Measurements from ENCODE around the gene PIGV.
A peak's percentile ranks its signal among the peaks of the same experiment; 100 is the strongest.

Gene PIGV

GRCh38 chr1:26783646-26784022 is 4.1 kb upstream of the PIGV start:
- no peaks in the 10 kb centered on the region for H4K20me1 ChIP-seq (ENCODE audit: low read depth, low read length)
- H3K9ac ChIP-seq (ENCODE audit: low read length) = no peak overlapping the region
- TF ChIP-seq EZH2phosphoT487 (conservative IDR thresholded peaks at IDR 0.05; ENCODE audit: low read length) (no peak), CTCF (IDR thresholded peaks at IDR 0.05; ENCODE audit: insufficient read depth, low read length, poor library complexity, severe bottlenecking) (no peak)
- H3K4me3 ChIP-seq (ENCODE audit: insufficient read depth, low read length, poor library complexity, severe bottlenecking) = no peak overlapping the region
- no peaks in the 10 kb centered on the region for H3K9me3 ChIP-seq (ENCODE audit: insufficient read depth, low read length)
- H3K4me2 ChIP-seq (ENCODE audit: low read depth, low read length, poor library complexity, severe bottlenecking) = no peak overlapping the region
- peaks cover 4% of the 10 kb centered on the region; the same call in 1 of the 2 replicates for H3K36me3 ChIP-seq (ENCODE audit: low read length)
- H3K9me2 ChIP-seq (replicated peaks; ENCODE audit: insufficient read depth, low read length) = no peaks in the 10 kb centered on the region
- no peaks in the 10 kb centered on the region; the same call in 1 of the 2 replicates for H3K79me2 ChIP-seq (ENCODE audit: insufficient read depth, low read length)
- peaks cover 68% of the 10 kb centered on the region for H3F3A ChIP-seq (ENCODE audit: insufficient read depth)
- H2AFZ ChIP-seq (ENCODE audit: low read depth, low read length, severe bottlenecking) = no peak overlapping the region
- peak overlapping the region; percentile 20; the same call in 1 of the 2 replicates for H3K27ac ChIP-seq (ENCODE audit: low read depth, low read length)
- no peaks in the 10 kb centered on the region for H3K27me3 ChIP-seq (ENCODE audit: low read length)

GRCh38 chr1:26784023-26784871 is 3.5 kb upstream of the PIGV start:
- no peak overlapping the region for H3K9ac ChIP-seq (ENCODE audit: low read length)
- no peaks in the 10 kb centered on the region; the same call in 1 of the 2 replicates for H3K79me2 ChIP-seq (ENCODE audit: insufficient read depth, low read length)
- no peak overlapping the region for H2AFZ ChIP-seq (ENCODE audit: low read depth, low read length, severe bottlenecking)
- H3K9me2 ChIP-seq (replicated peaks; ENCODE audit: insufficient read depth, low read length) = no peaks in the 10 kb centered on the region
- H4K20me1 ChIP-seq (ENCODE audit: low read depth, low read length) = no peaks in the 10 kb centered on the region
- H3K36me3 ChIP-seq (ENCODE audit: low read length) = no peaks in the 10 kb centered on the region; the same call in 1 of the 2 replicates
- H3K27me3 ChIP-seq (ENCODE audit: low read length) = no peaks in the 10 kb centered on the region
- TF ChIP-seq CTCF (IDR thresholded peaks at IDR 0.05; ENCODE audit: insufficient read depth, low read length, poor library complexity, severe bottlenecking) = no peak
- no peak for TF ChIP-seq EZH2phosphoT487 (conservative IDR thresholded peaks at IDR 0.05; ENCODE audit: low read length)
- H3F3A ChIP-seq (ENCODE audit: insufficient read depth) = peaks cover 73% of the 10 kb centered on the region
- no peak overlapping the region for H3K4me3 ChIP-seq (ENCODE audit: insufficient read depth, low read length, poor library complexity, severe bottlenecking)
- peak overlapping the region; percentile 98; the same call in 1 of the 2 replicates for H3K27ac ChIP-seq (ENCODE audit: low read depth, low read length)
- no peak overlapping the region for H3K4me2 ChIP-seq (ENCODE audit: low read depth, low read length, poor library complexity, severe bottlenecking)
- H3K9me3 ChIP-seq (ENCODE audit: insufficient read depth, low read length) = no peaks in the 10 kb centered on the region

GRCh38 chr1:26784886-26785285 is 2.9 kb upstream of the PIGV start:
- Histone ChIP-seq H3K79me2 (ENCODE audit: insufficient read depth, low read length) (no peaks in the 10 kb centered on the region; the same call in 1 of the 2 replicates), H3K9me3 (ENCODE audit: insufficient read depth, low read length) (no peaks in the 10 kb centered on the region), H3K9me2 (replicated peaks; ENCODE audit: insufficient read depth, low read length) (no peaks in the 10 kb centered on the region), H3K9ac (ENCODE audit: low read length) (no peak overlapping the region), H4K20me1 (ENCODE audit: low read depth, low read length) (no peaks in the 10 kb centered on the region), H3K36me3 (ENCODE audit: low read length) (no peaks in the 10 kb centered on the region; the same call in 1 of the 2 replicates), H3F3A (ENCODE audit: insufficient read depth) (peaks cover 79% of the 10 kb centered on the region), H2AFZ (ENCODE audit: low read depth, low read length, severe bottlenecking) (no peak overlapping the region), H3K4me2 (ENCODE audit: low read depth, low read length, poor library complexity, severe bottlenecking) (no peak overlapping the region), H3K27me3 (ENCODE audit: low read length) (no peaks in the 10 kb centered on the region), H3K4me3 (ENCODE audit: insufficient read depth, low read length, poor library complexity, severe bottlenecking) (no peak overlapping the region), H3K27ac (ENCODE audit: low read depth, low read length) (peak overlapping the region; percentile 98; the same call in 1 of the 2 replicates)
- no peak for TF ChIP-seq CTCF (IDR thresholded peaks at IDR 0.05; ENCODE audit: insufficient read depth, low read length, poor library complexity, severe bottlenecking)
